PC-9 (cell line): ENCODE results near the gene ZDHHC19. TPM values are rescaled to one million over a fixed set of nuclear protein-coding genes. Genes with fewer than 3 reads are reported as not detected.

ENCODE experiments used
- BruUV-seq: library from RNA; stranded (reverse); fragments of 400-500 nt; replicated peaks from 2 replicates; lab custom pipeline; 2021; lab: Mats Ljungman, UMichigan
- CTCF ChIA-PET: fragments of 300-600 bp; sonication (Branson Sonifier 250); formaldehyde crosslinking; loops from one replicate; lab custom pipeline; 2022; ENCODE audit warnings: antibody characterized with exemption; lab: Charles Lee
- POLR2A ChIA-PET: fragments of 300-600 bp; sonication (Branson Sonifier 250); formaldehyde crosslinking; loops from one replicate; lab custom pipeline; 2022; ENCODE audit warnings: antibody characterized with exemption; ENCODE audit not compliant: unreplicated experiment; lab: Charles Lee
- DNase-seq, 2 experiments: peaks; one replicate each; pipeline versions ENCODE4 v3.0.0 to v3.0.0-alpha.2; 2015 to 2022; ENCODE audit warnings: mixed read lengths in 1 of 2
- H2AFZ ChIP-seq: fragments of 200-600 bp; sonication (generic); 2 replicates; pipeline ENCODE4 v1.8.1; 2017; ENCODE audit warnings: antibody characterized with exemption
- H3F3A ChIP-seq: fragments of 200-600 bp; sonication (generic); 2 replicates; pipeline ENCODE4 v1.8.1; 2017; ENCODE audit warnings: antibody characterized with exemption, mild to moderate bottlenecking, low read depth; ENCODE audit not compliant: insufficient read depth
- H3K27ac ChIP-seq: fragments of 200-600 bp; sonication (generic); 2 replicates; pipeline ENCODE4 v1.6.1; 2016; ENCODE audit warnings: mixed run types
- H3K27me3 ChIP-seq: fragments of 200-600 bp; sonication (generic); 2 replicates; pipeline ENCODE4 v1.6.1; 2016; ENCODE audit warnings: low read depth, mixed run types; ENCODE audit not compliant: insufficient read depth
- H3K36me3 ChIP-seq: fragments of 200-600 bp; sonication (generic); 2 replicates; pipeline ENCODE4 v1.6.1; 2016; ENCODE audit warnings: low read depth, mixed run types
- H3K4me1 ChIP-seq: fragments of 200-600 bp; sonication (generic); replicated peaks from 2 replicates; pipeline ENCODE4 v1.6.1; 2016; ENCODE audit warnings: mixed run types; ENCODE audit not compliant: insufficient read depth
- H3K4me2 ChIP-seq: fragments of 200-600 bp; sonication (generic); 2 replicates; pipeline ENCODE4 v1.6.1; 2017; ENCODE audit warnings: mixed run types
- H3K4me3 ChIP-seq: fragments of 200-600 bp; sonication (generic); 2 replicates; pipeline ENCODE4 v1.6.1; 2016; ENCODE audit warnings: mixed run types
- H3K79me2 ChIP-seq: fragments of 200-600 bp; sonication (generic); 2 replicates; pipeline ENCODE4 v1.6.1; 2017; ENCODE audit warnings: low read depth, mixed run types
- H3K9me2 ChIP-seq: fragments of 200-600 bp; sonication (generic); 2 replicates; pipeline ENCODE4 v1.8.1; 2017; ENCODE audit warnings: mild to moderate bottlenecking; ENCODE audit not compliant: insufficient read depth
- H3K9me3 ChIP-seq: fragments of 200-600 bp; sonication (generic); 2 replicates; pipeline ENCODE4 v1.8.1; 2016; ENCODE audit warnings: low read depth; ENCODE audit not compliant: insufficient read depth
- H4K20me1 ChIP-seq: fragments of 200-600 bp; sonication (generic); 2 replicates; pipeline ENCODE4 v1.8.1; 2017; ENCODE audit not compliant: insufficient read depth
- CTCF ChIP-seq: fragments of 200-600 bp; sonication (generic); conservative IDR thresholded peaks from 2 replicates; pipeline ENCODE4 v1.6.1; 2017; ENCODE audit warnings: mixed run types, antibody characterized with exemption, mild to moderate bottlenecking, moderate library complexity
- EZH2 ChIP-seq: fragments of 200-600 bp; sonication (generic); IDR thresholded peaks from 2 replicates; pipeline ENCODE4 v1.8.0; 2017; ENCODE audit warnings: antibody characterized with exemption, low read depth
- intact Hi-C: fragments of 100-400 bp; cut with micrococcal nuclease; formaldehyde crosslinking; loops from one replicate; pipeline ENCODE4 v1.10.0; 2022; ENCODE audit not compliant: unreplicated experiment
- total RNA-seq: library from RNA; stranded (reverse); gene quantifications from 2 replicates; pipeline ENCODE4 v1.2.3, GENCODE V29; 2021

Gene ZDHHC19
- total RNA-seq, 1 experiment from 2014 or later = not detected

GRCh38 chr3:196232882-196233251 lies 21.7 kb upstream of the ZDHHC19 start:
- intact Hi-C loops = no loop called here

GRCh38 chr3:196232154-196232881 lies 21.1 kb upstream of the ZDHHC19 start:
- H3K79me2 ChIP-seq = no peaks in the 10 kb centered on the region
- no peaks in the 10 kb centered on the region for H3K27me3 ChIP-seq
- CTCF ChIA-PET = no interaction called here
- intact Hi-C loops = no loop called here
- TF ChIP-seq CTCF = no peak
- TF ChIP-seq EZH2 = no peak
- no peak for DNase-seq
- POLR2A ChIA-PET = no interaction called here
- no peaks in the 10 kb centered on the region for H3K4me1 ChIP-seq
- no TSS peak for BruUV-seq
- no peak overlapping the region for H3K4me2 ChIP-seq
- H3K9me3 ChIP-seq = no peaks in the 10 kb centered on the region
- no peak overlapping the region for H3K4me3 ChIP-seq
- H2AFZ ChIP-seq = no peak overlapping the region
- no peaks in the 10 kb centered on the region for H3K9me2 ChIP-seq
- no peaks in the 10 kb centered on the region for H4K20me1 ChIP-seq
- no peak overlapping the region for H3K27ac ChIP-seq
- H3K36me3 ChIP-seq = no peaks in the 10 kb centered on the region
- no peaks in the 10 kb centered on the region for H3F3A ChIP-seq

More at GRCh38 chr3:196232882-196233251, 21.7 kb upstream of the ZDHHC19 start:
- no peaks in the 10 kb centered on the region for H3K79me2 ChIP-seq
- H3K9me2 ChIP-seq = no peaks in the 10 kb centered on the region
- CTCF ChIA-PET = no interaction called here
- H3K27me3 ChIP-seq = no peaks in the 10 kb centered on the region
- no peaks in the 10 kb centered on the region for H3K4me1 ChIP-seq
- H3K9me3 ChIP-seq = no peaks in the 10 kb centered on the region
- no peak overlapping the region for H3K4me2 ChIP-seq
- no peaks in the 10 kb centered on the region for H3K36me3 ChIP-seq
- no peaks in the 10 kb centered on the region for H3F3A ChIP-seq
- TF ChIP-seq CTCF (no peak), EZH2 (no peak)
- DNase-seq = no peak
- H4K20me1 ChIP-seq = no peaks in the 10 kb centered on the region
- H3K4me3 ChIP-seq = no peak overlapping the region
- H3K27ac ChIP-seq = no peak overlapping the region
- H2AFZ ChIP-seq = no peak overlapping the region
- POLR2A ChIA-PET = no interaction called here
- no TSS peak for BruUV-seq

- Histone ChIP-seq H3K4me3 (no peak overlapping the region), H3K36me3 (no peaks in the 10 kb centered on the region), H3F3A (no peaks in the 10 kb centered on the region), H3K27ac (no peak overlapping the region), H3K9me3 (no peaks in the 10 kb centered on the region), H3K9me2 (no peaks in the 10 kb centered on the region), H3K4me1 (no peaks in the 10 kb centered on the region), H4K20me1 (no peaks in the 10 kb centered on the region), H3K27me3 (no peaks in the 10 kb centered on the region), H3K4me2 (no peak overlapping the region), H3K79me2 (no peaks in the 10 kb centered on the region), H2AFZ (no peak overlapping the region)
- CTCF ChIA-PET = no interaction called here
- no TSS peak for BruUV-seq
- no peak for DNase-seq
- TF ChIP-seq CTCF (no peak), EZH2 (no peak)
- POLR2A ChIA-PET = no interaction called here
- intact Hi-C loops = no loop called here
These were observed 16.7 kb upstream of the ZDHHC19 start for GRCh38 chr3:196227629-196228493.
